GM19025 (cell line): ENCODE measurements around the gene GJA4.

Experiments used
- ATAC-seq: cut with Tn5 transposase; IDR thresholded peaks from one replicate; pipeline ENCODE4 v1.9.1; 2021; ENCODE audit warnings: mild to moderate bottlenecking, low read depth, moderate library complexity; ENCODE audit not compliant: unreplicated experiment

GJA4 gene

DNA sequence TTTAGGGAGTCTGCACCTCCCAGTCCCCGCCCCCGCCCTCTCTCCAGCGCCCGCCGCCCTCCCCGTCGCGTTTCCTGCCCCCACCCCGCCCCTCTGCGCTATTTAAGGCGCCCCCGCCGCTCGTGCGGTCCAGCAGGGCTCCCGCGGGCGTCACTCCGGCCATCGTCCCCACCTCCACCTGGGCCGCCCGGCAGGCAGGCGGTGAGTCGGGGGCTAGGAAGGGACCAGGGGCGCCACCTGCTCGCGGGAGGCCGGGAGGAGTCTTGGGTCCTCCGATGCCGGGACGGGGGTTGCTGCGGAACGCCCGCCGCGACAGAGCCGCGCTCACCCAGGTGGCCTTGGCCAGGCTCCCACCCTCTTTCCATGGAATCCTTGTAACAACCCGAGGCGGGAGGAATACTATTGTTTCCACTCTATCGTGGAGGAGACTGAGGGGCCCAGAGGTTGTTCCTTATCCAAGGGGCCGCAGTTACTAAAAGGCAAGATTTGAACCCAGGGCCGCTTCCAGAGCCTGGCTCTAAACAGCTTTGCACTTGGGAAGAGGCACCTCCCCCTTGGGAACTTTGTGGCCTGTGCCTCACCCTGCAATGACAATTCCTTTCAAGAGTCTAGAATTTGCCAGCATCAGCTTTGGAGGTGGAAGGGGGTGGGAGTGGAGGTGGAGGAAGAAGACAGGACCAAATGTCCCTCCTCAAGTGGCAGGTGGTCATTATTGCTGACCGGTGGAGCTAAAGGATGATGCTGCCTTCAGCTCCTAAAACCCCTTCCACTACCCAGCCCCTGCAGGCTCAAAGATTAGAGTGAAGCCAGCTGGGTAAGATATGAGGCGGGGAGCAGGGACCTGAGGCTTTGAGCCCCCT is at the start of gene GJA4:
GJA4 (plus strand) TSS at position 132 of the 860 bp plus-strand sequence. CDS start 1,215 bp downstream, outside the sequence.
- ATAC-seq = no peak

DNA sequence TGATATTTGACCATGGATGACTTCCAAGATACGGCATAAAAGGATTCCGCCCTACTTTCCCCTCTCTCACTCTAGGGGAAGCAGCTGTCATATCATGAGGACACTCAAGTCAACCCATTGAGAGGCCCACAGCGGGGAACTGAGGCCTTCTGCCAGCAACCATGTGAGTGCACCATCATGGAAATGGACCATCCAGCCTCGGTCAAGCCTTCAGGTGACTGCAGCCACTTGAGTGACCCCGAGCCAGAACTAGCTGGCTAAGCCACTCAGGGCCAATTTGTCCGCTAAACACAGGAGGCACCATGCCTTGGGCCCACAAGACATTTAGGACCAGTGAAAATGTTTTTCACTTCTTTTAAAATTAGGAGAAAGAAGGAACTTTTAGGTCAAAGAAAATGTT is 49.0 kb upstream of the GJA4 start:
- ATAC-seq = no peak

GRCh38 chr1:34744851-34745250 is 47.9 kb upstream of the GJA4 start:
- no peak for ATAC-seq

DNA sequence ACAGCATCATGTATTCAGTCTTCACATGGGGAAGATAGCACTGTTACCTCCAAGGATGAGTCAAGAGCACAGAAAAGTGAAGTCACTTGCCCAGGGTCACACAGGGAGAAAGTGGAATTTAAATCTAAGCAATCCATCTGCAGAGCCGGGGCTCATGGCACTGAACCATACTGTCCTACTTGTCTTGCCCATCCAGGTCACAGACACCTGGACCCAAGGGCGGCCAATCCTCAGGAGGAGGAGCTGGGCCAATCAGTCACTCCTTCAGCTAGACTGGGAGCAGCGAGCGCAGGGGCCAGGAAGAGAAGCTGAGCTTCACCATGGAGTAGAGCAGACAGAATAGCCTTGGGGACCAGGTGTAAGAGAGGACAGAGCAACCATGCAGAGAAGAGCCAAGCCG is 47.1 kb upstream of the GJA4 start:
- ATAC-seq = no peak

GRCh38 chr1:34746101-34746500 is 46.7 kb upstream of the GJA4 start:
- no peak for ATAC-seq

- no peak for ATAC-seq
These were observed 45.8 kb upstream of the GJA4 start for GRCh38 chr1:34746785-34747637.

GRCh38 chr1:34747638-34747941 is 45.2 kb upstream of the GJA4 start:
- no peak for ATAC-seq

DNA sequence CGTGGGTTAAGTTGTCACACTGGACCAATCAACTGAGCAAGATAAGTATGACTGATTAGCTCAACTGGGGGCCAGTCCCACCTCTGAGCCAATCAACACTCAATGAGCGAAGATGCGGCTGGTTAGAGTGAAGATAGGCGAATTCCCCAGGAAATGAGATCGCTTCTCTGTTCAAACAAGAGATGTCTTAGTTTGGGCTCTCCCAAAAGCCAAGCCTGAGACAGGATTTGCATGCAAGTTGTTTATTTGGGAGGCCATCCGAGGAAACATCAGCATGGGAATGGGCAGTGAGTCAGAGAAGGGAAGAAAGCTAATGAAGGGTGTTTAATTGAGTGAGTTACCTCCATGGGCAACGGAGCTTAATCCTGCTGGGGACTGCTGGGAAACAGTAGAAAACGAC is 42.8 kb upstream of the GJA4 start:
- no peak for ATAC-seq

- ATAC-seq = no peak
These were observed 42.2 kb upstream of the GJA4 start for GRCh38 chr1:34750610-34751009.

- no peak for ATAC-seq
These were observed 39.6 kb upstream of the GJA4 start for GRCh38 chr1:34753163-34753562.

DNA sequence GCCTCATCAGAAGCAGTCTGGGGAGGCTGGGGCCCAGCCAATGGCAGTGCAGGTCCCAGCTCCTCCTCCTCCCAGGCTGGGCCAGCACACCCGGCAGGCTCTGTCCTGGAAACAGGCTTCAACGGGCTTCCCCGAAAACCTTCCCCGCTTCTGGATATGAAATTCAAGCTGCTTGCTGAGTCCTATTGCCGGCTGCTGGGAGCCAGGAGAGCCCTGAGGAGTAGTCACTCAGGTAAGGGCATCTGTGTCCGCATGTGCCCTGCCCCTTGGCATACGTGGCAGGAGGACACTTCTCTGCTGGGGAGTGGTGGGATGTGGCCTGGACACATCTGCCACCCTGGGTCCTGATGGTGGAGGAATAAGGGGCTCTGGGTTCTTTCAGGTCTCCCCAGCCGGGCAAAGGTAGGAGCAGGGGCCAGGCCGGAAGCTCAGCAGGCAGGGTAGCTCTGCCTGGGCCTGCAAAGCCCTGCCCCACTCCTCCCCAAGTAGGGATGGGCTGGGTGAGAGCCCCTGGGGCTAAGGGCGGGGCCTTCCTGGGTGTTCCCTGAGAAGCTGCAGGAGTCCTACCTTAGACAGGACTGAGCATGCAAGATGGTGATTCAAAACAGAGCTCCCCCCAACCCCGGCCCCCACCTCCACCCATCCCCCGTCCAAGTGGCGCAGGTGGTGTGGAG is 37.7 kb upstream of the GJA4 start, which contains the start of gene GJB5:
GJB5 (plus strand) TSS at position 84 of the 674 bp plus-strand sequence. CDS start 2,284 bp downstream, outside the sequence.
- ATAC-seq = no peak

GRCh38 chr1:34755961-34756360 is 36.8 kb upstream of the GJA4 start:
- ATAC-seq = no peak

GRCh38 chr1:34757386-34757785 is 35.4 kb upstream of the GJA4 start:
- no peak for ATAC-seq

GRCh38 chr1:34758751-34759150 is 34.0 kb upstream of the GJA4 start:
- no peak for ATAC-seq

GRCh38 chr1:34759503-34760357 is 33.1 kb upstream of the GJA4 start, which contains the start of gene GJB4:
GJB4 (plus strand) TSS chr1:34759740; CDS start chr1:34761255, 1,515 bp downstream.
- no peak for ATAC-seq

- no peak for ATAC-seq
These were observed 31.5 kb upstream of the GJA4 start for GRCh38 chr1:34761176-34761761.

DNA sequence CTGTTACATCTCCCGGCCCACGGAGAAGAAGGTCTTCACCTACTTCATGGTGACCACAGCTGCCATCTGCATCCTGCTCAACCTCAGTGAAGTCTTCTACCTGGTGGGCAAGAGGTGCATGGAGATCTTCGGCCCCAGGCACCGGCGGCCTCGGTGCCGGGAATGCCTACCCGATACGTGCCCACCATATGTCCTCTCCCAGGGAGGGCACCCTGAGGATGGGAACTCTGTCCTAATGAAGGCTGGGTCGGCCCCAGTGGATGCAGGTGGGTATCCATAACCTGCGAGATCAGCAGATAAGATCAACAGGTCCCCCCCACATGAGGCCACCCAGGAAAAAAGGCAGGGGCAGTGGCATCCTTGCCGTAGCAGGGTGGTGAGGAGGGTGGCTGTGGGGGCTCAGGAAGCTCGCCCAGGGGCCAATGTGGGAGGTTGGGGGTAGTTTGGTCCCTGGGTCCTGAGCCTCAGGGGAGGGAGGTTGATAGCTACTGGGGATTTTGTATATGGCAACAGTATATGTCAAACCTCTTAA is 31.0 kb upstream of the GJA4 start:
- ATAC-seq = no peak

DNA sequence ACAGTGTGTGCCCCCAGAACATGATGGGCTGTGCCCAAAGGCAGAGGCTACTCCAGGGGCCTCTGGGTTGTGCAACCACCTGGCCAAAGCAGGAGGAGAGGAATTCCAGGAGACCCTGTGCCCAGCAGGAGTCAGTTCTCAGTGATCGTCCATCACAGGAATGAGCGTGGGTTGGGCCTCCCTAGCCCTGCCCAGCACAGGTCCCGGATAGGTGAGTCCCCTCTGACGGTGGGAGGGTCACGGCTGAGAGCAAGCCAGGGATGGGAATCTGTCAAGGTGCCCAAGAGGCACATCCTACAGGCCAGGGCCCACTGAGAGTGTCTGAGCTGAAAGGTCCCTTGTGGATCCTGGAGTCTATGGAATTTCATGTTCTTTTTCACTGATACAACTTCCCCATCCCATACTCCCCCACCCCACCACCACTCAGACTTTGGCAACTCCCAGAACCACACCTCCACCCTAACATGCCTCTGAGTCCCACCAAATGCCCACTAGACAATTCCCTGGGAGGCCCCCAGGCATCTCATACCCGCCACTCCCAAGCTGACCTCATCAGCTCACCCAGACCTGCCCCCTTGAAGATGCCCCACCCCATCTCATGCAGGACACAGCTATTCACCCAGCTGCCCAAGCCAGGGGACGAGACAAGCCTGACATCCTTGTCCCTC is 30.2 kb upstream of the GJA4 start:
- ATAC-seq = no peak
